Subcutaneous adipose tissue (tissue), 4 donors: ENCODE data around the gene PA2G4. TPM values are rescaled to one million over a fixed set of nuclear protein-coding genes. Genes with fewer than 3 reads are reported as not detected.

Experiments used
- CTCF ChIP-seq: fragments of 450-650 bp; IDR thresholded peaks from one replicate; pipeline ENCODE4 v1.5.1; 2016; ENCODE audit warnings: low read depth, mild to moderate bottlenecking, control low read depth, antibody characterized with exemption, moderate library complexity
- total RNA-seq, 4 donors: library from RNA; depleted of rRNA; stranded (reverse); fragments of >200 nt; gene quantifications; one replicate each; pipeline ENCODE4 v1.1.0, GENCODE V29; 2016

Gene PA2G4
- total RNA-seq, 4 donors from 2014 or later, result 60.9 to 99.1 (median 87.1) TPM

GRCh38 chr12:56141946-56142784, 37.8 kb downstream of the PA2G4 start:
- TF ChIP-seq CTCF, result no peak

- no peak for TF ChIP-seq CTCF
These were observed 38.9 kb downstream of the PA2G4 start for GRCh38 chr12:56143217-56143616.

GRCh38 chr12:56143870-56144269, 39.5 kb downstream of the PA2G4 start:
- no peak for TF ChIP-seq CTCF

- no peak for TF ChIP-seq CTCF
These were observed 40.9 kb downstream of the PA2G4 start for GRCh38 chr12:56145217-56145616.

GRCh38 chr12:56146492-56147460, 42.4 kb downstream of the PA2G4 start:
- TF ChIP-seq CTCF, result no peak

- TF ChIP-seq CTCF, result no peak
These were observed 46.2 kb downstream of the PA2G4 start for GRCh38 chr12:56150563-56150962.

- TF ChIP-seq CTCF, result no peak
These were observed 47.3 kb downstream of the PA2G4 start for GRCh38 chr12:56151672-56152131.
